Measurements from ENCODE around the gene SEMA7A.

DNA sequence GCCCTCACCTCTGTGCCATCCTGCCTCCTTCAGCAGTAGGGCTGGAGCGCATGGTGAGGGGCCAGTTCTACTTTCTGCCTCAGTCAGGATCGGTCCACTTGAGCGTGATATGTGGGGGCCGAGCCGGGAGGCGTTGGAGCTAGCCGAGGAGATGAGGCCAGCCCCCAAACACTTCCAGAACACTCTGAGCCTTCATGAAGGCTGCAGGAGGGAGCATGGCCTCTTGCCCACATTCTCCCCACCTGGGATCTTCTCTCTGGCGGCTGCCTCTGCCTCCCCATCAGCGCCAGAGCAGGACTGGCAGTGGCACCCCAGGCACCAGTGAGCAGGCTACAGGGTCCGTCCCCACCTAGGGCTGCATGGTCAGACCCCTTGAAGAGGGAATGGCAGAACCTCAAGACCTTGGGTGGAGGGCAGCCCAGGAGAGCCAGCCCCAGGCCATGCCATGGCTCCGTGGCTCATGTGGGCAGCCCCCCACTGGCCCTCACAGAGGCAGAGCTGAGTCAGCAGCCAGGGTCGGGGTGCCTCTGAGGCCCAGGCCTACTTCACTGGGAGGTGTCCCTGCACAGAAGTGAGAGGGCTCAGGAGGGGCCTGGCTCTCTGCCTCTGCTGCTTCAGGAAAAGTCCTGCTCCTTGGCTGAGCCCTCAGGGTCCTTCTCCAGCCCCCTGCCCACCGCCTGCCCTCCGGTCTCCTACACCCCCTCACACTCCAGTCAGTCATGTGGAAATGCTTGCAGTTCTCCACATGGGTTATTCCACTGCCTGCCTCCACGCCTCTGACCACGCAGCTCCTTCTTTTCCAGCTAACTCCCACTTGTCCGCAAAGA is 38.2 kb downstream of the SEMA7A start:
- no peak for TF ChIP-seq CTCF (IDR thresholded peaks at IDR 0.05)
- TF ChIP-seq POLR2A (IDR thresholded peaks at IDR 0.05), result no peak

Data from vagina (tissue), 2 donors.